ENCODE results near the gene MAPKAP1. TPM values are rescaled to one million over a fixed set of nuclear protein-coding genes. Genes with fewer than 3 reads are reported as not detected.

Gene MAPKAP1
- total RNA-seq, 1 donor from 2014 or later, result 81.9 TPM

DNA sequence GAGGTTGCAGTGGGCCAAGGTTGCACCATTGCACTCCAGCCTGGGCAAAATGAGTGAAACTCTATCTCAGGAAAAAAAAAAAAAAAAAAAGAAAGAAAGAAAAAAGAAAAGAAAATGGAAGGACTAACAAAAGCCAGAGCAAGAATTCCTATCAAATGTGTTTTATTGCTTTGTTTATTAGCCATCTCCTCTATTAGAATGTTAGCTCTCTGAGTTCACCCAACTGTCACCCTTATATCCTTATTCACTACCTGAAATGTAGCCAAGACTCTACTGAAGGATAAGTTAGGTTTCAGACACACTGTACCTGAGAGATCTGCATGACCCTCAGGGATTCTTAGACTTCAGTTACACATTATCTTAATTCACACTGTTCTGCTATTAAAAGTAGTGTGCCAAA is 177.9 kb downstream of the MAPKAP1 start:
- TF ChIP-seq, protein P1, sequence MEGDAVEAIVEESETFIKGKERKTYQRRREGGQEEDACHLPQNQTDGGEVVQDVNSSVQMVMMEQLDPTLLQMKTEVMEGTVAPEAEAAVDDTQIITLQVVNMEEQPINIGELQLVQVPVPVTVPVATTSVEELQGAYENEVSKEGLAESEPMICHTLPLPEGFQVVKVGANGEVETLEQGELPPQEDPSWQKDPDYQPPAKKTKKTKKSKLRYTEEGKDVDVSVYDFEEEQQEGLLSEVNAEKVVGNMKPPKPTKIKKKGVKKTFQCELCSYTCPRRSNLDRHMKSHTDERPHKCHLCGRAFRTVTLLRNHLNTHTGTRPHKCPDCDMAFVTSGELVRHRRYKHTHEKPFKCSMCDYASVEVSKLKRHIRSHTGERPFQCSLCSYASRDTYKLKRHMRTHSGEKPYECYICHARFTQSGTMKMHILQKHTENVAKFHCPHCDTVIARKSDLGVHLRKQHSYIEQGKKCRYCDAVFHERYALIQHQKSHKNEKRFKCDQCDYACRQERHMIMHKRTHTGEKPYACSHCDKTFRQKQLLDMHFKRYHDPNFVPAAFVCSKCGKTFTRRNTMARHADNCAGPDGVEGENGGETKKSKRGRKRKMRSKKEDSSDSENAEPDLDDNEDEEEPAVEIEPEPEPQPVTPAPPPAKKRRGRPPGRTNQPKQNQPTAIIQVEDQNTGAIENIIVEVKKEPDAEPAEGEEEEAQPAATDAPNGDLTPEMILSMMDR (IDR thresholded peaks at IDR 0.05; ENCODE audit: insufficient read depth, low read length, severe bottlenecking), result no peak
- no peaks in the 10 kb centered on the region for H3K27me3 ChIP-seq (ENCODE audit: control insufficient read depth, insufficient read depth, low read length)
- no peak overlapping the region for H3K4me3 ChIP-seq (ENCODE audit: low read depth, low read length)
- no peak for DNase-seq (ENCODE audit: low read depth)
- no peak for FAIRE-seq
- no peaks in the 10 kb centered on the region for H3K36me3 ChIP-seq (ENCODE audit: control insufficient read depth, insufficient read depth, low read length)

DNA sequence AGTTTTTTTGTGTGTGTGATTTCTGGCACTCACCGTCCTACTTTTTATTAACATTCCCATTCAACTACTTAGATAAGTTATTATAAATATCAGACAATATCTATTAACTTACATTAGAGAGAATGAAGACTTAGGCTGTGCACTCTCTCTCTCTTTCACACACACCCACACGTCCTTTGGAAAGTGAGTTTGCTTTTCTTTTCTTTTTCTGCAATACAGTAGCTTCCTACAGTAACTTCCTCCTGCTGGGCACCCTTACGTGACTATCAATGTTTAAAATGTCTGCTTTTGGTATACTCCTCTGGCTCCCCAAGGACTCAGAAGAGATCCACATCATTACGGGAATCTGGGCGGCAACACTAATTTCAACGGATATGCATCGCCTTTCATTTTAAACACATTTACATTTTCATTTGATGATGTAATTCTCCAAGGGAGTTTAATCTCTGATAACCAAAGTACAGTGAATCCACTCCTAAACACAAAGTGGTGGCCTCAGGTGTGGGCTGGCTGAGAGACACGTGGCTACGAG is 179.5 kb downstream of the MAPKAP1 start:
- FAIRE-seq (no peak), DNase-seq (ENCODE audit: low read depth) (no peak)
- Histone ChIP-seq H3K36me3 (ENCODE audit: control insufficient read depth, insufficient read depth, low read length) (no peaks in the 10 kb centered on the region), H3K27me3 (ENCODE audit: control insufficient read depth, insufficient read depth, low read length) (no peaks in the 10 kb centered on the region), H3K4me3 (ENCODE audit: low read depth, low read length) (no peak overlapping the region)
- TF ChIP-seq, protein P1 (IDR thresholded peaks at IDR 0.05; ENCODE audit: insufficient read depth, low read length, severe bottlenecking), result no peak

DNA sequence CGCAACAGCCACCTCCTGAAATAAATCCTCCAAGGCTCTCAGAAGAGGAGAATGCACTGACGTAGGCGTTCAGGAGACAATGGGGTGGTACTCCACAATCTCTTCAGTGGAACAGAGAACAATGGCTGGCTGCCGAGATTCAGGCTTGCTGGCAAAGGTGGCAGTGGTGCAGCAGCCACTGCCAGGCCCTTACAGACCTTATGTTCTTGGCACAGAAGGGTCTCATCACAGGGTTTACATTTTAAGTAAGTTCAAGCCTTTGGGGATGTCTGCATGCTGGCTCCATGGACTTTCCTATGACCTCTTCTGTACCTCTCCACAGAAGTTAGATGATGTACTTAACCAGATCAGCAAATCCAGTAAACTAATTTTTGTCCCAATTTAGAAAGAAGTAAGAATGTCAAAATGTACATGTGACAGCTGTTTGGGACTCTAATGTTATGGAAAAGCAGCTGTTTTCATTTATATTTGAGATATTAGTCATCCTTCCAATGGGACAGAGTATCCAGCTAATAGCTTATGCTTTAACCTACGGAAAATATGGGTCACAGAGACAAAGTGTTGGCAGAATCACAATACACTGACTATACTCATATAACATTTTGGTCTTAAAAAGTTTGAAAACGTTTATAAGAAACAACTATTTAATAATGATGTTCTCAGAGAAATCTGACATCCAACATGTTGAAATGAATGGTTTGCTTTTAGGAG is 180.9 kb downstream of the MAPKAP1 start:
- Histone ChIP-seq H3K27me3 (ENCODE audit: control insufficient read depth, insufficient read depth, low read length) (no peaks in the 10 kb centered on the region), H3K36me3 (ENCODE audit: control insufficient read depth, insufficient read depth, low read length) (no peaks in the 10 kb centered on the region), H3K4me3 (ENCODE audit: low read depth, low read length) (no peak overlapping the region)
- TF ChIP-seq, protein P1 (IDR thresholded peaks at IDR 0.05; ENCODE audit: insufficient read depth, low read length, severe bottlenecking), result no peak
- no peak for DNase-seq (ENCODE audit: low read depth)
- FAIRE-seq, result no peak

DNA sequence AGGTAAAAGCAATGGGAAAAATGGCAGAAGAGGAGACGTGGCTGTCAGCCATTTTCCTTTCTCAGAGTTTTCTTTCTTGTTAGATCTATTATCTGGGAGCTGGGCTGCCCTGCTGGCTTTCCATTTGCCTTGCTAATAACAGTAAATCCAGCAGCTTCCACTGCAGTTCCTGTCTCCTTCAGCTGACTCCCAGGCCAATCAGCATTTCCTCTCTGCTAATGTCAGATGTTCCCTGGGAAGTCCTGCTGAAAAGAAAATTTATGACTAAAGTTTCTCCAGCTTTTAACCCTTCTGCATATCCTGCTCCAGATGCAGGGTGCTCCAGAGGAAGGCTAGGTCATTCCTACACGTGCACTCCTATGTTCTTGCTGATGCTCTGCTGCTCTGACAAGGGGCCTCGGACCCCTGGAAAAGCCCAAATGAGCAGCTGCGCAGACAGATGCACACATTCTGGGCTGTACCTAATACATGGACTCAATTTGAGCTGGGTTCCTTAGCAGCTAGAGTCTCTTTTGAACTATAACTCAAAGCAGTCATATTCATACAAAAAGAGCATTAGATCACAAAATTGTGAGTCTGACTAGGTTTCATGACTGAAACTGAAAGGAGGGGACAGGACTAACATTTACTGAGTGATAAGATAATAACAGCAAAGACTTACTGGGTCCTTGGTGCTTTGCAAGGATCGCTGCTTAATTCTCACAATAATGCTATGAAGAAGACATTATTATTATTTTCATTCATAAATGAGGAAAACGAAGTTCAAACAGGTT is 182.2 kb downstream of the MAPKAP1 start:
- Histone ChIP-seq H3K4me3 (ENCODE audit: low read depth, low read length) (no peak overlapping the region), H3K27me3 (ENCODE audit: control insufficient read depth, insufficient read depth, low read length) (no peaks in the 10 kb centered on the region), H3K36me3 (ENCODE audit: control insufficient read depth, insufficient read depth, low read length) (peaks cover 2% of the 10 kb centered on the region)
- TF ChIP-seq, protein P1 (IDR thresholded peaks at IDR 0.05; ENCODE audit: insufficient read depth, low read length, severe bottlenecking), result no peak
- no peak for FAIRE-seq
- no peak for DNase-seq (ENCODE audit: low read depth)

DNA sequence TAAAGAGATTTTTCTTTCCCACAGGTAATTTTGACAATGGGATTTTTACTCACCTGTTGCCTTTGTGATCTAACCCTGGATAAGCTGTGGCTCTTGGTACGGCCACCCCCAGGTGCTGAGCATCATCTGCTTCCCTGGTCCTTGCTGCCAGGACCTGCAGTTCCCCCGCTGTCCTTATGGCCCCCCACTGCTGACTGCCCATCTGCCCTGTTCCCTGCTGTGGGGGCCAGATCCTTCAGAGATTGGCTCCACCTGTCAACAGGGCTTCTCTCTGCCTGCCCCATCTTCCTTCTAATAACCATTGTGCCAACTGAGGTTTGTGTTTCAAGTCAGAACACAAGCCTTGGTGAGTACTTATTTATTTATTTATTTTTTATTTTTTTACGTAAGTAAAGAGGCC is 183.3 kb downstream of the MAPKAP1 start:
- DNase-seq (ENCODE audit: low read depth) (no peak), FAIRE-seq (no peak)
- TF ChIP-seq, protein P1 (IDR thresholded peaks at IDR 0.05; ENCODE audit: insufficient read depth, low read length, severe bottlenecking), result no peak
- peaks cover 2% of the 10 kb centered on the region for H3K36me3 ChIP-seq (ENCODE audit: control insufficient read depth, insufficient read depth, low read length)
- H3K27me3 ChIP-seq (ENCODE audit: control insufficient read depth, insufficient read depth, low read length), result no peaks in the 10 kb centered on the region
- no peak overlapping the region for H3K4me3 ChIP-seq (ENCODE audit: low read depth, low read length)
